Pancreas (tissue), 10 donors: ENCODE measurements around the gene NDUFAF2. TPM values are rescaled to one million over a fixed set of nuclear protein-coding genes. Genes with fewer than 3 reads are reported as not detected.
A peak's percentile ranks its signal among the peaks of the same experiment; 100 is the strongest.

Source experiments
- ATAC-seq, 4 donors: fragments of 200-7000 bp; cut with Tn5 transposase; one replicate each; pipeline versions ENCODE4 v1.8.0 to v1.9.1; 2020; ENCODE audit warnings: mild to moderate bottlenecking in 4 of 4, moderate library complexity in 4 of 4
- DNase-seq, 6 donors: peaks; one replicate each; pipeline ENCODE4 v3.0.0-alpha.2; 2020
- FAIRE-seq: peaks from 2 replicates; lab custom pipeline; 2012; peaks lifted over from hg19 to GRCh38; lab: Jason Lieb, UNC
- H3K27ac ChIP-seq, 4 donors: fragments of 200-600 bp; sonication (generic); 1 replicate in 3 of 4; 2 replicates in 1 of 4; pipeline versions ENCODE4 v1.5.0 to v1.8.0; 2020
- H3K27me3 ChIP-seq, 4 donors: fragments of 200-600 bp; one replicate each; pipeline ENCODE4 v1.8.0; 2021
- H3K36me3 ChIP-seq, 3 donors: fragments of 200-600 bp; sonication (generic) in 1 of 3; one replicate each; pipeline versions ENCODE4 v1.5.0 to v1.8.0; 2020 to 2021
- H3K4me1 ChIP-seq, 3 donors: fragments of 200-600 bp; one replicate each; pipeline ENCODE4 v1.8.0; 2021
- H3K4me3 ChIP-seq, 4 donors: fragments of 200-600 bp; sonication (generic) in 2 of 4; one replicate each; pipeline versions ENCODE4 v1.5.0 to v1.8.0; 2020 to 2021
- H3K9me3 ChIP-seq, 4 donors: fragments of 200-600 bp; one replicate each; pipeline ENCODE4 v1.8.0; 2021
- CTCF ChIP-seq, 4 donors: fragments of 200-600 bp; sonication (generic) in 3 of 4; IDR thresholded peaks; one replicate each; pipeline versions ENCODE4 v1.5.0 to v1.8.0; 2021; ENCODE audit warnings: antibody characterized with exemption in 4 of 4
- WGBS, 2 donors: extraction: QIAGEN DNeasy Blood & Tissue Kit; methylation state at CpG; one replicate each; pipeline ENCODE4 v1.1.7; 2013; 5-methylcytosine and 5-hydroxymethylcytosine counted together
- intact Hi-C, 3 donors: fragments of 100-400 bp; cut with DNase I; formaldehyde crosslinking; loops; one replicate each; pipeline versions ENCODE4 v1.11.1 to v1.14.2; 2022
- polyA plus RNA-seq, 2 donors: library from polyadenylated mRNA; stranded (reverse); fragments of 200-250 nt; gene quantifications; one replicate each; pipeline ENCODE4 v1.2.3, GENCODE V29; 2013
- total RNA-seq, 6 donors: library from RNA; stranded (reverse); fragmentation: NEBNext Ultra II Directional in 4 of 6; extraction: Animal tissue kit (Norgen Biotek cat#: 25700) in 4 of 6; gene quantifications; one replicate each; pipeline versions ENCODE4 v1.2.1 to v1.2.4, GENCODE V29; 2021 to 2023
- donor health status: healthy with polysubstance abuse.
- donor health status: DM: no; HTN: no; CAD: no; lungs with moderate emphysema.
- donor health status: DM: no; HTN: no; CAD: no.
- donor health status: control.
- donor health status: control.
- donor health status: Bipolar disorder and iron deficiency.
- donor health status: DM: yes; HTN: yes; CAD: no.
- donor health status: DM: no; HTN: no; CAD: no.
- donor health status: DM: no; HTN: no; CAD: no.
- donor health status: DM: yes; HTN: yes; CAD: no.

NDUFAF2 gene
- total and polyA plus RNA-seq, 8 donors = 9.4 to 28.6 (median 12.8) TPM

- 90 to 96% methylated on average over 8 of the region's 8 CpGs for WGBS, 2 donors
- Histone ChIP-seq H3K4me1 (no peaks in the 10 kb centered on the region), H3K4me3 (no peak overlapping the region), H3K9me3 (no peaks in the 10 kb centered on the region), H3K27me3 (no peaks in the 10 kb centered on the region), H3K36me3 (no peaks in the 10 kb centered on the region), H3K27ac (no peak overlapping the region)
- FAIRE-seq (no peak), DNase-seq (peak in 1 of 6 donors; percentile 41), ATAC-seq (no peak)
- TF ChIP-seq CTCF (IDR thresholded peaks at IDR 0.05) = no peak
- intact Hi-C loops = no loop called here
Measured at GRCh38 chr5:61200582-61201155, 255.7 kb downstream of the NDUFAF2 start.

GRCh38 chr5:61202213-61202612, 257.2 kb downstream of the NDUFAF2 start:
- DNase-seq = no peak
- Histone ChIP-seq H3K4me1 (no peaks in the 10 kb centered on the region), H3K9me3 (no peaks in the 10 kb centered on the region), H3K27ac (no peak overlapping the region), H3K4me3 (no peak overlapping the region), H3K36me3 (no peaks in the 10 kb centered on the region), H3K27me3 (no peaks in the 10 kb centered on the region)
- no peak for ATAC-seq
- intact Hi-C loops = no loop called here
- 89 to 96% methylated on average over 2 of the region's 2 CpGs for WGBS, 2 donors
- no peak for FAIRE-seq
- TF ChIP-seq CTCF (IDR thresholded peaks at IDR 0.05) = no peak

Other genes with a start within 250 kb of the NDUFAF2 start
- gene DEPDC1B, start 245.0 kb upstream of the NDUFAF2 start, total RNA-seq = under 1 TPM; 0.08 to 0.37 (median 0.27) TPM
- gene DEPDC1B, start 245.0 kb upstream of the NDUFAF2 start, polyA plus RNA-seq = under 1 TPM; 0.11 to 0.31 TPM
- 10 to 100 TPM in 2 of 6 donors, 1 to 10 TPM in 4; 6.1 to 11.1 (median 6.8) TPM for gene ELOVL7, start 100.9 kb upstream of the NDUFAF2 start, total RNA-seq
- gene ELOVL7, start 100.9 kb upstream of the NDUFAF2 start, polyA plus RNA-seq = 1 to 10 TPM; 3.4 to 4.4 TPM
- 1 to 10 TPM; 2.6 to 5.0 (median 4.1) TPM for gene ERCC8, start 135 bp upstream of the NDUFAF2 start, total RNA-seq
- gene ERCC8, start 135 bp upstream of the NDUFAF2 start, polyA plus RNA-seq = 1 to 10 TPM; 3.2 to 4.4 TPM
- gene SMIM15, start 217.3 kb downstream of the NDUFAF2 start, total RNA-seq = 10 to 100 TPM; 20.6 to 36.4 (median 26.3) TPM
- gene SMIM15, start 217.3 kb downstream of the NDUFAF2 start, polyA plus RNA-seq = 10 to 100 TPM; 14.4 to 16.2 TPM